Panc1 (cell line): Measurements from ENCODE around the gene DIP2C. TPM values are rescaled to one million over a fixed set of nuclear protein-coding genes. Genes with fewer than 3 reads are reported as not detected.

ENCODE experiments used
- ATAC-seq: fragments of 200-7000 bp; cut with Tn5 transposase; 2 replicates; pipeline ENCODE4 v1.9.1; 2020; ENCODE audit warnings: mild to moderate bottlenecking, moderate library complexity
- BruUV-seq: library from RNA; stranded (reverse); fragments of 400-500 nt; replicated peaks from 2 replicates; lab custom pipeline; 2021; lab: Mats Ljungman, UMichigan
- CTCF ChIA-PET: fragments of 300-600 bp; sonication (Branson Sonifier 250); formaldehyde crosslinking; loops from one replicate; lab custom pipeline; 2022; ENCODE audit warnings: antibody characterized with exemption; lab: Charles Lee
- POLR2A ChIA-PET: fragments of 300-600 bp; sonication (Branson Sonifier 250); formaldehyde crosslinking; loops from one replicate; lab custom pipeline; 2022; ENCODE audit warnings: antibody characterized with exemption; lab: Charles Lee
- DNase-seq: peaks from one replicate; pipeline ENCODE4 v3.0.0-alpha.2; 2010; ENCODE audit warnings: low read depth, low spot score
- H3K27ac ChIP-seq: 2 replicates; pipeline ENCODE4 v1.5.1; 2011; ENCODE audit warnings: mild to moderate bottlenecking, low read length, inconsistent platforms
- H3K27me3 ChIP-seq: fragments of 200-500 bp; sonication (Bioruptor generic); 2 replicates; pipeline ENCODE4 v1.6.0; 2014; ENCODE audit warnings: low read length, inconsistent platforms; ENCODE audit not compliant: control insufficient read depth, insufficient read depth
- H3K36me3 ChIP-seq: fragments of 200-500 bp; sonication (Bioruptor generic); 2 replicates; pipeline ENCODE4 v1.5.1; 2014; ENCODE audit warnings: inconsistent platforms, mild to moderate bottlenecking, low read length, moderate library complexity; ENCODE audit not compliant: control insufficient read depth, insufficient read depth
- H3K4me1 ChIP-seq: 2 replicates; pipeline ENCODE4 v1.5.1; 2011; ENCODE audit warnings: inconsistent platforms, mild to moderate bottlenecking, low read length, moderate library complexity; ENCODE audit not compliant: control insufficient read depth, insufficient read depth
- H3K4me3 ChIP-seq, 2 experiments: 2 replicates each; pipeline ENCODE4 v1.5.1; 2011 to 2012; ENCODE audit warnings: low read depth in 2 of 2, low read length in 2 of 2, mild to moderate bottlenecking in 2 of 2, inconsistent platforms in 1 of 2, moderate library complexity in 1 of 2
- H3K9me3 ChIP-seq: fragments of 200-500 bp; sonication (Bioruptor generic); 2 replicates; pipeline ENCODE4 v1.5.1; 2014; ENCODE audit warnings: low read depth, mild to moderate bottlenecking, inconsistent platforms, low read length, moderate library complexity; ENCODE audit not compliant: control insufficient read depth, insufficient read depth
- POLR2AphosphoS5 ChIP-seq: IDR thresholded peaks from 2 replicates; pipeline ENCODE4 v1.6.1; 2012; ENCODE audit warnings: mild to moderate bottlenecking, low read depth, low read length, moderate library complexity
- SIN3A ChIP-seq: IDR thresholded peaks from 2 replicates; pipeline ENCODE4 v1.6.1; 2012; ENCODE audit warnings: low read depth, mild to moderate bottlenecking, low read length, moderate library complexity, borderline replicate concordance; ENCODE audit not compliant: insufficient read depth
- TCF7L2 ChIP-seq: IDR thresholded peaks from 2 replicates; pipeline ENCODE4 v1.6.1; 2011; ENCODE audit warnings: mild to moderate bottlenecking, low read depth, low read length, inconsistent platforms
- in situ Hi-C: cut with HindIII; loops from 2 replicates; pipeline ENCODE4 v1.10.0; 2016; ENCODE audit warnings: low sequenced_read_pairs, low pct_unique_long_range_greater_than_20kb
- intact Hi-C: fragments of 100-400 bp; cut with micrococcal nuclease; formaldehyde crosslinking; loops from one replicate; pipeline ENCODE4 v1.10.0; 2022; ENCODE audit not compliant: unreplicated experiment
- total RNA-seq: library from RNA; stranded (reverse); gene quantifications from one replicate; pipeline ENCODE4 v1.2.1, GENCODE V29; 2021; ENCODE audit not compliant: unreplicated experiment
- TF ChIP-seq, protein P1 (sequence below): fragments of 450-650 bp; IDR thresholded peaks from 2 replicates; pipeline ENCODE4 v1.5.1; 2017; ENCODE audit warnings: mild to moderate bottlenecking
- TF ChIP-seq, protein P2 (sequence below), 2 experiments: IDR thresholded peaks; 2 replicates each; pipeline ENCODE4 v1.6.1; 2011 to 2012; ENCODE audit warnings: low read depth in 2 of 2, control low read depth in 1 of 2, low read length in 1 of 2, mild to moderate bottlenecking in 1 of 2, moderate library complexity in 1 of 2; ENCODE audit not compliant: insufficient read depth in 1 of 2

Gene DIP2C
- total RNA-seq, 1 experiment from 2014 or later, result 13.2 TPM

DNA sequence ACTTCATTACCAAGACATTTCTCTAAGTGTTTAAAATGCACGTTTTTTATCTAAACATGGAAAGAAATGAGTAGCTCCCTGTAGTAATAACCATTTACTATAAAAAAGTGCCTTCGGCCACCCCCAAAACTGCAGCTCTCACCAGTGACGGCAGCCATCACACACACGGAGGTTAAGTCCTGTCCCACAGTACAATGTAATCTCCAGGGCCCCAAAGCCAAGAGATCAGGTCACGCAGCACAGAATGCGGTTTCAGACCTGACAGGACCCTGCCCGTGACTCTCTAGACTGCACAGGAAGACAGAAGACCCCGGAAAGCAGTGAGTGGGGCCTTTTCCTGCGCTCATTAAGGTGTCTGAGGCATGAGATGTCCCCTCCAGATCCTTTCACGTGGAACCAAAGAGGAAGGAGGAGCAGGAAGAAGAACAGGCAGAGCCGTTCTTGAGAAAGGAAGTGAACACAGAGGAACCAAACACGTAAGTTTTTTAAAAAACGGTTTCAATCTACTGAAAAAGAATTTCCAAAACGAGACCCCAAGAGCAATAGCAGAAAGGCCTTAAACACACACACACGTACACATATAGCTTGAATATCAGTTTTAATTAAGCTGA, 428.5 kb downstream of the DIP2C start:
- ATAC-seq (no peak), DNase-seq (no peak)
- Histone ChIP-seq H3K9me3 (no peaks in the 10 kb centered on the region), H3K27ac (no peak overlapping the region), H3K27me3 (no peaks in the 10 kb centered on the region), H3K36me3 (no peaks in the 10 kb centered on the region), H3K4me3 (no peak overlapping the region), H3K4me1 (no peaks in the 10 kb centered on the region)
- in situ Hi-C loops, result no loop called here
- TF ChIP-seq TCF7L2 (no peak), POLR2AphosphoS5 (no peak), SIN3A (no peak)
- TF ChIP-seq, protein P1, sequence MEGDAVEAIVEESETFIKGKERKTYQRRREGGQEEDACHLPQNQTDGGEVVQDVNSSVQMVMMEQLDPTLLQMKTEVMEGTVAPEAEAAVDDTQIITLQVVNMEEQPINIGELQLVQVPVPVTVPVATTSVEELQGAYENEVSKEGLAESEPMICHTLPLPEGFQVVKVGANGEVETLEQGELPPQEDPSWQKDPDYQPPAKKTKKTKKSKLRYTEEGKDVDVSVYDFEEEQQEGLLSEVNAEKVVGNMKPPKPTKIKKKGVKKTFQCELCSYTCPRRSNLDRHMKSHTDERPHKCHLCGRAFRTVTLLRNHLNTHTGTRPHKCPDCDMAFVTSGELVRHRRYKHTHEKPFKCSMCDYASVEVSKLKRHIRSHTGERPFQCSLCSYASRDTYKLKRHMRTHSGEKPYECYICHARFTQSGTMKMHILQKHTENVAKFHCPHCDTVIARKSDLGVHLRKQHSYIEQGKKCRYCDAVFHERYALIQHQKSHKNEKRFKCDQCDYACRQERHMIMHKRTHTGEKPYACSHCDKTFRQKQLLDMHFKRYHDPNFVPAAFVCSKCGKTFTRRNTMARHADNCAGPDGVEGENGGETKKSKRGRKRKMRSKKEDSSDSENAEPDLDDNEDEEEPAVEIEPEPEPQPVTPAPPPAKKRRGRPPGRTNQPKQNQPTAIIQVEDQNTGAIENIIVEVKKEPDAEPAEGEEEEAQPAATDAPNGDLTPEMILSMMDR, result no peak
- TF ChIP-seq, protein P2, sequence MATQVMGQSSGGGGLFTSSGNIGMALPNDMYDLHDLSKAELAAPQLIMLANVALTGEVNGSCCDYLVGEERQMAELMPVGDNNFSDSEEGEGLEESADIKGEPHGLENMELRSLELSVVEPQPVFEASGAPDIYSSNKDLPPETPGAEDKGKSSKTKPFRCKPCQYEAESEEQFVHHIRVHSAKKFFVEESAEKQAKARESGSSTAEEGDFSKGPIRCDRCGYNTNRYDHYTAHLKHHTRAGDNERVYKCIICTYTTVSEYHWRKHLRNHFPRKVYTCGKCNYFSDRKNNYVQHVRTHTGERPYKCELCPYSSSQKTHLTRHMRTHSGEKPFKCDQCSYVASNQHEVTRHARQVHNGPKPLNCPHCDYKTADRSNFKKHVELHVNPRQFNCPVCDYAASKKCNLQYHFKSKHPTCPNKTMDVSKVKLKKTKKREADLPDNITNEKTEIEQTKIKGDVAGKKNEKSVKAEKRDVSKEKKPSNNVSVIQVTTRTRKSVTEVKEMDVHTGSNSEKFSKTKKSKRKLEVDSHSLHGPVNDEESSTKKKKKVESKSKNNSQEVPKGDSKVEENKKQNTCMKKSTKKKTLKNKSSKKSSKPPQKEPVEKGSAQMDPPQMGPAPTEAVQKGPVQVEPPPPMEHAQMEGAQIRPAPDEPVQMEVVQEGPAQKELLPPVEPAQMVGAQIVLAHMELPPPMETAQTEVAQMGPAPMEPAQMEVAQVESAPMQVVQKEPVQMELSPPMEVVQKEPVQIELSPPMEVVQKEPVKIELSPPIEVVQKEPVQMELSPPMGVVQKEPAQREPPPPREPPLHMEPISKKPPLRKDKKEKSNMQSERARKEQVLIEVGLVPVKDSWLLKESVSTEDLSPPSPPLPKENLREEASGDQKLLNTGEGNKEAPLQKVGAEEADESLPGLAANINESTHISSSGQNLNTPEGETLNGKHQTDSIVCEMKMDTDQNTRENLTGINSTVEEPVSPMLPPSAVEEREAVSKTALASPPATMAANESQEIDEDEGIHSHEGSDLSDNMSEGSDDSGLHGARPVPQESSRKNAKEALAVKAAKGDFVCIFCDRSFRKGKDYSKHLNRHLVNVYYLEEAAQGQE (IDR thresholded peaks at IDR 0.05; ENCODE audit: insufficient read depth in 1 of 2, low read depth in 2 of 2, low read length in 1 of 2), result no peak
- CTCF ChIA-PET, result no interaction called here
- no TSS peak for BruUV-seq
- POLR2A ChIA-PET, result no interaction called here
- intact Hi-C loops, result no loop called here

DNA sequence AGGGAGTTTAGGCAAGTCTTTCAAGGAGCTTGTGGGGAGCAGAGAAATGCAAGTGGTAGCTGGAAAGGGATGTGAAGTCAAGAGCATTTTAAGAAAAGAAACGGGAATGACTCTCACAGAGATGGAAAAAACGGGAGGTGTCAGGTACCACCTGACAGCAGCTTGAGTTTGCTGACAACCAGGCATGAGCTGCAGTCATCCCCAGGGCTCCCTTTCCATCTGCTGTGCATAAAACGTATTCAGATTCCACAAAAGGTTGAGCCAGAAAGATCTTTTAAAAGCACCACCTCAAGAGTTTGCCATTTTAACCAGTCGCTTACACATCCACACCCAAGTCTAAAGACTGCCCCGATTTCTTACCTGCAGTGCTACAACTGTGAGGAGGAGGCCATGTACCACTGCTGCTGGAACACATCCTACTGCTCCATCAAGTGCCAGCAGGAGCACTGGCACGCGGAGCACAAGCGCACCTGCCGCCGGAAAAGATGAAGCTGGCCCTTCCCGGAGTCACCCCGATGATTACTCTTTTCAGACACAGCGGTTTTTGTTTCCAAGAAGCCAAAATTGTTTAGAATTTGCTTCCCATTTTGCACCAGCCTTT, 437.4 kb downstream of the DIP2C start:
- no TSS peak for BruUV-seq
- Histone ChIP-seq H3K27me3 (no peaks in the 10 kb centered on the region), H3K36me3 (peaks cover 5% of the 10 kb centered on the region; the same call in 1 of the 2 replicates), H3K4me1 (no peaks in the 10 kb centered on the region), H3K9me3 (no peaks in the 10 kb centered on the region), H3K4me3 (no peak overlapping the region), H3K27ac (no peak overlapping the region)
- ATAC-seq (no peak), DNase-seq (no peak)
- no peak for TF ChIP-seq TCF7L2
- TF ChIP-seq, protein P1, result no peak
- no peak for TF ChIP-seq SIN3A
- no peak for TF ChIP-seq POLR2AphosphoS5
- POLR2A ChIA-PET, result no interaction called here
- in situ Hi-C loops, result no loop called here
- CTCF ChIA-PET, result no interaction called here
- intact Hi-C loops, result no loop called here
